Stimulated activated CD4-positive, alpha-beta T cell treated with anti-CD3 and anti-CD28 coated beads, Interleukin-4, amount 100 ng/mL, for 24 hours (primary cell): ENCODE data around the gene SEPTIN14.
"Not testable (repeated sequence)": the region's sequence is repeated elsewhere in the genome, so short reads cannot be mapped to it uniquely, and the experiment has no call there.

Source experiments
- DNase-seq: peaks from one replicate; pipeline ENCODE4 v3.0.0-alpha.2; 2020

SEPTIN14 gene

GRCh38 chr7:55778631-55779030, 83.9 kb downstream of the SEPTIN14 start:
- no peak for DNase-seq

- no peak for DNase-seq
Measured at GRCh38 chr7:55776196-55776595, 86.4 kb downstream of the SEPTIN14 start.

- DNase-seq, result no peak
Measured at GRCh38 chr7:55775051-55775420, 87.5 kb downstream of the SEPTIN14 start.

- DNase-seq, result no peak
Measured at GRCh38 chr7:55774327-55775050, 88.1 kb downstream of the SEPTIN14 start.

GRCh38 chr7:55770778-55771177, 91.8 kb downstream of the SEPTIN14 start:
- no peak for DNase-seq

- not testable (repeated sequence) for DNase-seq
Measured at GRCh38 chr7:55753274-55753862, 109.2 kb downstream of the SEPTIN14 start.

GRCh38 chr7:55744706-55745105, 117.8 kb downstream of the SEPTIN14 start:
- DNase-seq, result not testable (repeated sequence)
